ENCODE measurements around the gene GPAT3.
"Not testable (repeated sequence)": the region's sequence is repeated elsewhere in the genome, so short reads cannot be mapped to it uniquely, and the experiment has no call there.

GPAT3 gene

DNA sequence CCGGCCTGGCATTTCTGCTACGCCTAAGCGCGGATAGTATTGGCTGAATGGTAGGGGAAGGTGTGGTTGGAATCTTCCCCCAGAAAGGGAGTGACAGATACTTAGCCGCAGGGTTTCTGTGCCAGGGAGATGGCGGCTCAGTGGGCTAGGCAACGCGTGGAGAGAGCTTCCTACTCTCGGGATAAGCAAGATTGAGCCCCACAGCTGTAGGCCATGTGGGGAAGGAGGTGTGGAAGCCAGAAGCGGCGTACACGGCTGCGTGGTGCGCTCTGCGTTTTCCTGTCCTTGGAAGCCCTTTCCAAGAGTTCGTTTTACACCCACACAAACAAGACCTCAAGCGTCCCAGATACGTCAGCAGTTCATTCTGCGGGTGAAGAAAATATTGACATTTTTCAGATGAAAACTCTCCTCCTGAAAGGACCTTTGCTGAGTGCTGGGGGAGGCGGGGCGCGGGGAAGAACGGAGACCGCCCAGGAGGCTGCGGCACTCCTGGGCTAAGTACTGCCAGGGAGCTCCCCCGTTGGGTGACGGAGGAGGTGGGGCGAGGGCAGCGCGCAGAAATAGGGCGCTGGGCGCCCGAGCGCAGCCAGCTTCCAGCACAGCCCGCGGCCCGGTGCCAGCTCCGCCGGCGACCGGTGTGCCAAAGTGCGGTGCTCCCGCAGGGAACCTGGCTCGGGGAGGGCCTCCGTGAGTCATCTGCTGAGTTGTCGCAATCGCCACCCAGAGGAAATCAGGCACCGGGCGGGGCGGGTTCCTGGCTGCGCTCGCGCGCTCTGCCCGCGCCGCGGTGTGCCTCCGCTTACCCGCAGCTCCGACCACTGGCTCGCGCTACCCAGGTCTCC lies at the start of gene GPAT3:
Gene GPAT3, plus strand, starts transcription at position 589 of the 842 bp plus-strand sequence. CDS start 515 bp downstream, outside the sequence.
- Mint-ChIP-seq H3K27ac (peak within 1 kb of the TSS; percentile 78), H3K4me1 (peaks cover 11% of the 10 kb centered on the region), H3K36me3 (no peaks in the 10 kb centered on the region), H3K9me3 (no peaks in the 10 kb centered on the region), H3K4me3 (peak within 1 kb of the TSS; percentile 93), H3K27me3 (peaks cover 13% of the 10 kb centered on the region)
- ATAC-seq (ENCODE audit: low read depth) (peak; percentile 74), DNase-seq (ENCODE audit: low spot score in 2 of 2) (peak; percentile 24 to 31)

DNA sequence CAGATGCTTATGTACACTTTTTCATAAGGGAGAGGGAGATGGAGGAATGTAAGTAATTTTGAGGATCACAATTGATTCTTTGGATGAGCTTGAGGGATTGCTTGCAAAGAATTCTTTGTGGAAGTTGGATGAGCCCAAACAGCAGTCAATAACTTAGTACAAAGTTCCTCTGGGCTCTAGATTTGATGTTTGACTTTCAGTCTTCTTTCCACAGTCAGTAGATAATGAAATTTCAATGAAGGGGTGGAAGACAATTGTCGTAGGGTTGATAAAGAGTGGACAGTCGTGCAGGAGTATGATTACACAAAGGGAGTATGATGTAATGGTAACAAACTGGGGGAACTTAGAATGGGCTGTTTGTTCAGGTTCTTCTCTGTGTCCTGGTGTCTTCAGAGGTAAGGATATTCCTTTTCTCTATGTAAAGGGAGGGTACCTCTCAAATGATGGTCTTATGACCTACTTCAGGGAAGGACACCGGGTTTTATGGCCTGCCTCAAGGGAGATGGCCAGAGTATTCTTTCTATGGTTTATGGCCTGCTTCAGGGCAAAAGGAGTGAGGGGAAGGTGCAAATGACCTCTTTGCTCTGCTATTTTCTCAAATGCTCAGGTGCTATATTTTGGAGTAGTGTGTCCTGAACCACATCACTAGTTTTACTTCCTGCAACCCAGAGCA lies 49.3 kb upstream of the GPAT3 start:
- DNase-seq (ENCODE audit: low spot score in 2 of 2): no peak
- Mint-ChIP-seq H3K4me3 (no peak overlapping the region), H3K36me3 (no peaks in the 10 kb centered on the region), H3K27me3 (no peaks in the 10 kb centered on the region), H3K9me3 (no peaks in the 10 kb centered on the region), H3K4me1 (peaks cover 14% of the 10 kb centered on the region), H3K27ac (no peak overlapping the region)
- no peak for ATAC-seq (ENCODE audit: low read depth)

DNA sequence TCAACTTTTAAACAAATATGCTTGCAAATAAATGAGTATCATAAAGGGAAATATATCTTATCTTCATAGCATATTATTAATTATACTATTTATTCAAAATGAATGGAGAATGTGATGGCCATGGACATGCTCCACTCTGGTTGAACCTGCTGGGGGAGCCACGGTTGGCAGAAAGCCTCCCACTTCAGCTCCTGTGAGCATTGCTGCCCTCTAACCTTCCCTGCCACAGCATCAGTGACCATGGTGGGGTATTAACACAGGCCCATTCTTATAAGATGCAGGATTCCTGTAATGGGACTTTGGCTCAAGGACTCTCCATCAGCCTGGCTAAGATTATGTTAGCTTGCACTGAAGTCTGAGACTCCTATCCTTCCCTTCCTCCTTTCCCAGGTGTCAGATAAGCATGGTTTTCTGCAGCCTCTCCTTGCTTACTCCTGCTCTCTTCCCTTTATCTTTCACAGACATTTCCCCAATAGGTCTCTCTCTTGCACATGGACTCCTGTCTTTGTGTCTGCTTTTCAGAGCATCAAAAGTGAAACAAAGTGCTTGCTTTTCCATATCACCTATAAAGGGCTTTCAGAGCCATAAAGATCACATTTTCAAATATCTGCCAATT lies 46.1 kb upstream of the GPAT3 start:
- no peak for DNase-seq (ENCODE audit: low spot score in 2 of 2)
- peaks cover 8% of the 10 kb centered on the region for H3K4me1 Mint-ChIP-seq
- H3K36me3 Mint-ChIP-seq: no peaks in the 10 kb centered on the region
- no peaks in the 10 kb centered on the region for H3K9me3 Mint-ChIP-seq
- no peaks in the 10 kb centered on the region for H3K27me3 Mint-ChIP-seq
- no peak overlapping the region for H3K27ac Mint-ChIP-seq
- H3K4me3 Mint-ChIP-seq: no peak overlapping the region
- no peak for ATAC-seq (ENCODE audit: low read depth)

DNA sequence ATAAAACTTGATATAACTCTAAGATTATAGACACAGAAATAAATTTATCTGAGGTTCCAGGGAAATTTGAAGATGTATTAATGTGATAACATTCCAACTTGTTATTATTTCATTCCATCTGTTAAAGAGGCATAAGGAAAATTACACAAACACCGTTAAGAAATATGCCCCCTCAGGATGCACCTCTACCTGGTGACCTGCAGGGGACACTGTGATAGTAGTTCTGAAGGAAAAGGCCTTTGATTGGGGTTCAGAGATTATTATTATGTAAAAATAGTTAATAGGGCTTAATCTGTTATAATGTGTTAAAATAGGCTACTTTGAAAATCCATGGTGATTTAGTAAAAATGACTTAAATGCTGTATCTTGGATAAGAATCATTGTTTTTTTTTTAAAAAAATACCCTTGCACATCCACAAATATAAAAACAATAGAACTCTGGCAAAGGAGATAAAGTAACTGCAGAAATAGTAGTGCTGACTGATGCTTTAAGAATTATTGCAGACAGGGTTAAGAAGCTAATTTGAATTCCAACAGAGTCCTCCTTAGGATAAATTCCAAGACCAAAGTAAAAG lies 44.9 kb upstream of the GPAT3 start:
- ATAC-seq (ENCODE audit: low read depth) (peak; percentile 59), DNase-seq (ENCODE audit: low spot score in 2 of 2) (peak in 1 of 2 donors; percentile 31)
- H3K36me3 Mint-ChIP-seq: no peaks in the 10 kb centered on the region
- no peak overlapping the region for H3K27ac Mint-ChIP-seq
- H3K4me3 Mint-ChIP-seq: no peak overlapping the region
- peaks cover 3% of the 10 kb centered on the region for H3K4me1 Mint-ChIP-seq
- no peaks in the 10 kb centered on the region for H3K27me3 Mint-ChIP-seq
- no peaks in the 10 kb centered on the region for H3K9me3 Mint-ChIP-seq

DNA sequence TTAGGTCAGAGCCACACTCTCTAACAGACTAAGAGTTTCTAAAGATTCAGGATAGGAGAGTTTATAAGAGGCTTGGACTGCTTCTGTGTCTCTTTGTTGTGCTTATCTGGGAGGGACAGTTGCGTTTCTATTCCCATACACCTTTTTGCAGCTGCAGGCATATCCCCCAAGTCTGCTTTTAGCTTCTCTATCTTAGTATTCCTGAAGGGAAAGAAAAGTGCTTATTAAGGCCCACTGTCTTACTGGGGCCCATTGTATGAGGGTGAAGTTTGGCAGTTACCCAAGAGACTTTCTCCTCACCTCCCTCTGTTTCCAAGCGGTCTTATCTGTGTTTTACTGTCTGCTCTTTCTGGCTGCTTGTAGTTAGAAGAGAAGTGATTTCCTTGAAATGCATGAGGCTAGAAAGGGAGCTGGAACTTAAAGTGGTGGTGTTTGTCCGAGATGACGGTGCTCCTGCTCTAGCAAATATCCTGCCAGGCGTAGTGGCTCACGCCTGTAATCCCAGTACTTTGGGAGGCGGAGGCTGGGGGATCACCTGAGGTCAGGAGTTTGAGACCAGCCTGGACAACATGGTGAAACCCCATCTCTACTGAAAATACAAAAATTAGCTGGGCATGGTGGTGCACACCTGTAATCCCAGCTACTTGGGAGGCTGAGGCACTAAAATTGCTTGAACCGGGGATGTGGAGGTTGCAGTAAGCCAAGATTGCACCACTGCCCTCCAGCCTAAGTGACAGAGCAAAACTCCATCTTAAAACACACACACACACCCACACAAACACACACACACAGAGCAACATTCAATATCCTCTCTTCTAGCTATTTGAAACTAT lies 39.6 kb upstream of the GPAT3 start:
- not testable (repeated sequence) for DNase-seq (ENCODE audit: low spot score in 2 of 2); H3K4me1 Mint-ChIP-seq; H3K4me3 Mint-ChIP-seq; H3K9me3 Mint-ChIP-seq; H3K36me3 Mint-ChIP-seq; H3K27me3 Mint-ChIP-seq; ATAC-seq (ENCODE audit: low read depth); H3K27ac Mint-ChIP-seq

DNA sequence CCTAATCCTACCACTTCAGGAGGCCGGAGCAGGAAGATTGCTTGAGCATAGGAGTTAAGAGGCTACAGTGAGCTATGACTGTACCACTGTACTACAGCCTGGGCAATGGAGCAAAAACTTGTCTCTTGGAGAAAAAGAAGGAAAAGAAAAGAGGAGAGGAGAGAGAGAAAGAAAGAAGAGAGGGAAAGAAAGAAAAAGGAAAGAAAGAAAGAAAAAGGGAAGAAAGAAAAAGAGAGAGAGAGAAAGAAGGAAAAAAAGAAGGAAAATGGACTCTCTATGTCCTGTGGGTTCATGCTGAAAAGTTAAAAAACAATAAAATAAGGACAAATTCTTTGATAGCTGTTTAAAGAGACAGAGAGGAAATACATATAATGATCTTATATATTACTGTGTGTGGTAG lies 37.7 kb upstream of the GPAT3 start:
- Mint-ChIP-seq H3K36me3 (no peaks in the 10 kb centered on the region), H3K4me1 (no peaks in the 10 kb centered on the region), H3K27me3 (no peaks in the 10 kb centered on the region), H3K4me3 (no peak overlapping the region), H3K9me3 (no peaks in the 10 kb centered on the region), H3K27ac (no peak overlapping the region)
- DNase-seq (ENCODE audit: low spot score in 2 of 2) (no peak), ATAC-seq (ENCODE audit: low read depth) (no peak)

DNA sequence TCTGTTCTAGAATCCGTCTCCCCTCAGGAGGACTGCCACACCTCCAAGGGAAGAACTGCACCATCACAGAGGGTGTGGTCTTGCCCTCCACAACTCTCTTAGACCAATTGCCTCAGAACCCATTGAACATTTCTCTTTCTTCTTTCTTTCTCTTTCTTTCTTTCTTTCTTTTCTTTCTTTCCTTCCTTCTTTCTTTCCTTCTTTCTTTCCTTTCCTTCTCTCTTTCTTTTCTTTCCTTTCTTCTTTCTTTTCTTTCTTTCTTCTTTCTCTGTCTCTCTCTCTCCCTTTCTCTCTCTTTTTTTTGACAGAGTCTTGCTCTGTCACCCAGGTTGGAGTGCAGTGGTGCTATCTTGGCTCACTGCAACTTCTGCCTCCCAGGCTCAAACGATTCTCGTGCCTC lies 34.2 kb upstream of the GPAT3 start:
- H3K27ac Mint-ChIP-seq; H3K9me3 Mint-ChIP-seq; H3K36me3 Mint-ChIP-seq; H3K27me3 Mint-ChIP-seq; DNase-seq (ENCODE audit: low spot score in 2 of 2); ATAC-seq (ENCODE audit: low read depth); H3K4me3 Mint-ChIP-seq; H3K4me1 Mint-ChIP-seq: not testable (repeated sequence)

DNA sequence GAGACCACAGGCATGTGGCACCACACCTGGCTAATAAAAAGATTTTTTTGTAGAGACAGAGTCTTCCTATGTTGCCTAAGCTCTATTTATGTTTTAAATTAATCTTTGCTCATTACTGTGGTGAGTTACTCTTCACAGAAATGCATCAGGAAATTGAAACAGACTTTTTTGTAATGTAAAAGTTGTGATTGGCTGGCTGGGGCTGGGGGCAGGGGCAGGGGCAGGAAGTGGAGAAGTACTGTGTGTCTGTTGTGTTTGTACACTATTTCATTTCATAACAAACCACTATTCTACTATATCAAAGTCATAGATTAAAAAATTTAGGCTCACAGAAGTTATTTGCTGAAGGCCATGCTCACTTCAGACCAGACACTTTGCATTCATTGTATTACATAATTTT lies 31.9 kb upstream of the GPAT3 start:
- no peak for ATAC-seq (ENCODE audit: low read depth)
- DNase-seq (ENCODE audit: low spot score in 2 of 2): no peak
- no peaks in the 10 kb centered on the region for H3K27me3 Mint-ChIP-seq
- H3K27ac Mint-ChIP-seq: no peak overlapping the region
- peaks cover 2% of the 10 kb centered on the region for H3K4me1 Mint-ChIP-seq
- no peaks in the 10 kb centered on the region for H3K36me3 Mint-ChIP-seq
- H3K9me3 Mint-ChIP-seq: no peaks in the 10 kb centered on the region
- no peak overlapping the region for H3K4me3 Mint-ChIP-seq

DNA sequence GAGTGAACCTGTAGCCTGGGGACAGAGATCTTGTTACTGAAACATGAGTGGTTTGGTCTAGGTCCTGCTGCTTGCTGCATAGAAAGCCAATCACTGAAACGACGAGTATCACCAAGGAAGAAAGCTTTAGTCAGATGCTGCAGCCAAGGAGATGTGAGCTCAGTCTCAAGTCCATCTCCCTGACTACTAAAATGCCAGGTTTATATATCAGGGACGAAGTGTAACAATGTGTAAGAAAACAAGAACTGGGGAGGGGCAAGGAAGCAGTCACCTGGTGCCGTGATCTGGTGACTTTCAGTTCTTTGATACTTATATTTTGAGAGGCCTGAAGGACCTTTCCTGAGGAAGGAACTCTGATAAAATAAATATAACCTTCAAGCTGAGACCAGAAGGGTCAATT lies 31.4 kb upstream of the GPAT3 start:
- Mint-ChIP-seq H3K4me1 (peaks cover 7% of the 10 kb centered on the region), H3K27ac (no peak overlapping the region), H3K4me3 (no peak overlapping the region), H3K36me3 (no peaks in the 10 kb centered on the region), H3K9me3 (peaks cover 3% of the 10 kb centered on the region), H3K27me3 (no peaks in the 10 kb centered on the region)
- no peak for DNase-seq (ENCODE audit: low spot score in 2 of 2)
- ATAC-seq (ENCODE audit: low read depth): no peak

DNA sequence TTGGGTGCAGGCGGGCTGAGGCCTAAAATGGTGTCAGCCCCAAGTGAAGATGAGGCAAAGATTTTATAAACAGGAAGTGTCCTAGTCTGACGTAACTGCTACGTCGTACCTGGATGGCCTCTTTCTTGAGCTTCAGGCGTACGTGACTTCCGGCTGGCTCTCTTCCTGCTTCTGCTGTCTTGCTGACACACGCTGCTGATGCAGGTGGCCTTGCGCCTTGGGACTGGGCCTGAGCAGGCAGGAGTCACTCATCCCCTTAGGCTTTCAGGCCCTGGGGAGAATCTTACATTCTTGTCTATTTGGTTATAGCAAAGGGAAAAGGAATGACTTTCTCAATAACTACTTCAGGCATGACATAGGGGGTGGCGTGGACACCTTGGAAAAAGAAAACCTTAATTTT lies 30.9 kb upstream of the GPAT3 start:
- Mint-ChIP-seq H3K36me3 (no peaks in the 10 kb centered on the region), H3K9me3 (peaks cover 3% of the 10 kb centered on the region), H3K27ac (no peak overlapping the region), H3K4me3 (no peak overlapping the region), H3K4me1 (peaks cover 7% of the 10 kb centered on the region), H3K27me3 (no peaks in the 10 kb centered on the region)
- ATAC-seq (ENCODE audit: low read depth) (no peak), DNase-seq (ENCODE audit: low spot score in 2 of 2) (no peak)

DNA sequence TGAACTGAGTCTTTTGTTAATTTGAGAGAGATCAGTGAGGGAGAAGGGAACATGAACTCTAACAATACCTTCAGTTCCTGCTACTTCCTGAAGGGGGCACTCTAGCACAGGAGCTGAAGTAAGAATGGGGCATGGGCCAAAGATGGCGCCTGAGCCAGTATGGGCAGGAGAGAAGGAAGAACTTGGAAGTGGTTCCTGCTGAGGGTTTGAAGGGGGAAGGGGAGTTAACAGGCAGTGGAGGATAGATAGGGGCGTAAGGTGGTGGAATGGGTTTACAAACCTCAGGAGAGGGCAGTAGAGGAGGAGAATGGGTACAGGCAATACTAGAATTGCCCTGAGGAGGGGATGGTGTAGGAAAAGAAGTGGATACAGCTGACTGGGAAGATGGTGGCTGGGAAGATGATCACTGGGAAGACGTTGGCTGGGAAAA lies 26.7 kb upstream of the GPAT3 start:
- H3K27ac Mint-ChIP-seq: not testable (repeated sequence)

DNA sequence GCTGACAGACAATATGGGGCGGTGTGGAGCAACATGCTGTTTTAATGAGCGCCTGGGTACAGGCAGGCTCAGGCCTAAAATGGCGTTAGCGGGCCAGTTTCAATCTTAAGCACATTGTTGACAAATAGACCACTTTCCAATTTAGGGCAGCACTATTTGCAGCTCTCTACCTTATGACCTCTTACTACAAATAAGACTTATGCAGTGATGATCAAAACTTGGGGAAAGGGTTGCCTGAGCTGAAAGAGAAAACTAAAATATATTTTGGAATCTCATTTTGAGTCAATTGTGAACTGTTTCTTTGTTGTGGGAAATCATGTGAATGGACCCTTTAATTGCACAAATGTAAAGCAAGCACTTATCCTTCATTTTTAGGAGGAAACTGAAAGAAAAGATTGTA lies 25.5 kb upstream of the GPAT3 start:
- Mint-ChIP-seq H3K27me3 (no peaks in the 10 kb centered on the region), H3K4me1 (peaks cover 5% of the 10 kb centered on the region), H3K36me3 (no peaks in the 10 kb centered on the region), H3K9me3 (peaks cover 3% of the 10 kb centered on the region), H3K4me3 (no peak overlapping the region), H3K27ac (no peak overlapping the region)
- ATAC-seq (ENCODE audit: low read depth): no peak
- DNase-seq (ENCODE audit: low spot score in 2 of 2): no peak

More for the DNA sequence above, 26.7 kb upstream of the GPAT3 start:
- not testable (repeated sequence) for H3K4me3 Mint-ChIP-seq, H3K27me3 Mint-ChIP-seq, H3K36me3 Mint-ChIP-seq, H3K9me3 Mint-ChIP-seq, H3K4me1 Mint-ChIP-seq
- DNase-seq (ENCODE audit: low spot score in 2 of 2) (peak; percentile 38 to 42), ATAC-seq (ENCODE audit: low read depth) (peak; percentile 43)

DNA sequence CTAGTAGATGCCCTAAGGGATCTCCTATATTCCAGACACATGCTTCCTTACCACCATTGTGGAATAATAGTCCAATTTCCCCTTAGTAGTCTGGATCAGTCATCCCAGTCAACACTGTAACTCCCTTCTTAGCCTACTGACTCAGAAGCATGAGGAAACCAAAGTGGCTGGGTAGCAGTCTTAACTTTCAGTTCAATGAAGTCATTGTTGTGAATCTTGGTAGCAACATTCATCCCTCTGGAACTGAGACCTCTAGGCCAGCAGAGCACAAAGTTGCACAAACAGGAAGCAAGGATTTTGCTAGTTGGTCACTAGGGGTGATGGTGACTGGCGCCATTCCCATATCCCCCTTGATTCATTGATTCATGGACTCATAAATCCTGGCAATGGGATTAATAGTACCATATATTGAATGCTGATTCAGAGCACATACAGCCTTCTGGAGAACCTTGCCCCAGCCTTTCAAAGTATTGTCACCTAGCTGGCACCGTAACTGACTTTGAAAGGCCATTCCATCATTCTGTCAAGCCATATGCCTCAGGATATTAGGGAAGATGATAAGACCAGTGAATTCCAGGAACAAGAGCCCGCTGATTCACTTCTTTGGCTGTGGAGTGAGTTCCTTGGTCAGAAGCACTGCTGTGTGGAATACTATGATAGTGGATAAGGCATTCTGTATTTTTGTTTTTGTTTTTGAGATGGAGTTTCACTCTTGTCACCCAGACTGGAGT lies 19.7 kb upstream of the GPAT3 start:
- no peak for ATAC-seq (ENCODE audit: low read depth)
- H3K27ac Mint-ChIP-seq: no peak overlapping the region

More for the DNA sequence above, 19.7 kb upstream of the GPAT3 start:
- H3K4me3 Mint-ChIP-seq: no peak overlapping the region
- H3K4me1 Mint-ChIP-seq: no peaks in the 10 kb centered on the region
- no peaks in the 10 kb centered on the region for H3K36me3 Mint-ChIP-seq
- H3K27me3 Mint-ChIP-seq: no peaks in the 10 kb centered on the region
- no peak for DNase-seq (ENCODE audit: low spot score in 2 of 2)
- no peaks in the 10 kb centered on the region for H3K9me3 Mint-ChIP-seq

Measured in memory B cell (primary cell).